HG03025 (cell line): Measurements from ENCODE around the gene GNMT.

Experiments used
- ATAC-seq: cut with Tn5 transposase; IDR thresholded peaks from one replicate; pipeline ENCODE4 v1.9.1; 2021; ENCODE audit warnings: mild to moderate bottlenecking, moderate library complexity; ENCODE audit not compliant: unreplicated experiment, low FRiP score

GNMT gene

DNA sequence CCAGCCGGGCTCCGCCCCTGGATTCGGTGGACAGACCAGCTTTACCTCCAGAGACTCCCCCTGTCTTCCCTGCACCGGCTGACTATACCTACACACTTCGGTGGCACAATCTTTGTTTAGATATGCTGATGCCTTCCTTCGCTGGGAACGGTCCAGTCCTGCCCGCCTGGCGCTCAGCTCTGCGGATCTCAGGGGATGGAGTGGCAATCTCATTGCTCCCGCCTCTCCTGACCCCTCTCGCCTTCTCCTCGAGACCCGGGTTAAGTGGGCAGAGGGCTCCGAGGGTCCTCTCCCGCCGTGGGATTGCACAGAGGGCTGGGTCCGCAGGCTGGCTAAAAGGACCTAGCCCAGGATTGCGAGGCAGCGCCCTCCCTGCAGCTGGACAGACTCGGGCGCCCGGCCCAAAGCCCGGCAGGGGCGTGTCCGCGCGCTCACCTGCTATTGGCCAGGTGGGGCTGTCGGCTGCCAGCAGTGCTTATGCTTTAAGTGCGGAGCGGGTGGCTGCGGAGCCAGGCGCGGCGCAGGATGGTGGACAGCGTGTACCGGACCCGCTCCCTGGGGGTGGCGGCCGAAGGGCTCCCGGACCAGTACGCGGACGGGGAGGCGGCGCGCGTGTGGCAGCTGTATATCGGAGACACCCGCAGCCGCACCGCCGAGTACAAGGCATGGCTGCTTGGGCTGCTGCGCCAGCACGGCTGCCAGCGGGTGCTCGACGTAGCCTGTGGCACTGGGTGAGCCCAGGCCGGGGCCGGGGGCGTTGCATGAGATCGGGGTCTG lies at the start of gene GNMT:
GNMT (plus strand) TSS at position 512 of the 777 bp plus-strand sequence; CDS start at position 526, 14 bp downstream.
- no peak for ATAC-seq

DNA sequence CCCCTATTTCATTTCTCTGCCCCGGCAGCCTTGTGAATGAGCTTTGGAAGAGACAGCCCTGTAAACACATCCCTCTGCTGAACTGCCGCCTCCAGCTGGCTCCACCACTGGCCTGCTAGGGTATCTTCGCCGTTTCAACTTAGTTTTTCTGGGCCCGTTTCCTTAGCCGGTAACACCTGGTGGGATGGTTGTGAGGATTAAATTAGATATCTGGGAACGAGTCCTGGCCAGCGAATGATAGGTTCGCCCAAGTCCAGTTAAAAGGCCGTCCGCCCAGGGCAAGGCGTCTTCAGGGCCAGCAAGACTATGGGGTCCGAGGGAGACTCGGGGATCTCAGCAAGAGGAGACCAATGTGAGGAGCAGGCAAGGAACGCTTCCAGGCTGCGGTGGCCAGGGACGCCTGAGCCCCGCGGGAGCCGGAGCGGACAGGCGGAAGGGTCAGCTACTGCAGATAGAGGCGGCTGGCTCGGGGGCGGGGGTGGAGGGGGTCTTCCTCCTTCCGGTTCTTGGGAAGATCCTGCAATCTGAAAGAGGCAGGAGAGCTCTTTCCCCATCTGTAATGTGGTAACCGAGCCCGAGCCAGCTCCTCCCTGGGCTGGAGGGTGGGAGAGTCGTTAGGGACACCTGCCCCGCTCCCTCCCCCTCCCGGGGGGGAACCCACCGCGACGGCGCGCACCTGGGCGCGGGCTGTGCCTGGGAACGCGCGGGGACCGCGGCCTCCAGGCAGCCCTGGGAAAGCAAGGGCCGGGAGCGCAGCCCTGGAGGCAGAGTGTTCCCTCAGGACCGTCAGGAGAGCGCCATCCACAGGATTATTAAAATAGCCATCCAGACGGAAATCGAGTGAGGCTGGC lies 49.2 kb upstream of the GNMT start:
- no peak for ATAC-seq

DNA sequence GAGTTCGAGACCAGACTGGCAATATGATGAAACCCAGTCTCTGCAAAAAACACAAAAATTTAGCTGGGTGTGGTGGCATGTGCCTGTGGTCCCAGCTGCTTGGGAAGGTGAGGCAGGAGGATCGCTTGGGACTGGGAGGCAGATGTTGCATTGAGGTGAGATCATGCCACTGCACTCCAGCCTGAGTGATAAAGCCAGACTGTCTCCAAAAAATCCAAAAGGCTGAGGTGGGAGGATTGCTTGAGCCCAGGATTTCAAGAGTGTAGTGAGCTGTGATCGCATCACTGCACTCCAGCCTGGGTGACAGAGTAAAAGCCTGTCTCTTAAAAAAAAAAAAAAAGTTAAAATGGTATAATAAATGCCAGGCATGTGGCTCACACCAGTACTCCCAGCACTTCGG lies 46.0 kb upstream of the GNMT start:
- no peak for ATAC-seq

DNA sequence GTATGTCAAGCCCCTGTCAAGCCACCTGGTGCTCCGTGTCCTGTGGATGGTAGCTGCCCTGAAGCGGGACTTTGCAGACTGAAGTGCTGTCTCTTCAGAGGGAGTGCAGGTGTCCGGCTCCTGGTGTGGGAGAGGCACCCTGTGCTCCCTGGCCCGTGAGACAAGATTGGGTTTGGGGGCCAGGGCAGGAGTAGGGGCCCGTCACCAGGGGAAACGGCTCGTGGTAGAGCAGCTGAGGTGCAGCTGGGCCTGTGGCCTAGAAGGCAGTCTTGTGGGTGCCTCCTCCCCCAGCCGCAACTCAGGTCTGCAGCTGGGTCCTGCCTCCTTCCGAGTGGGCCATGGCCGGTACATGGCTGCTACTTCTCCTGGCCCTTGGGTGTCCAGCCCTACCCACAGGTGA lies 44.8 kb upstream of the GNMT start, which contains the start of gene PTCRA:
PTCRA (plus strand) TSS at position 322 of the 400 bp plus-strand sequence; CDS start at position 339, 17 bp downstream.
- ATAC-seq = no peak

DNA sequence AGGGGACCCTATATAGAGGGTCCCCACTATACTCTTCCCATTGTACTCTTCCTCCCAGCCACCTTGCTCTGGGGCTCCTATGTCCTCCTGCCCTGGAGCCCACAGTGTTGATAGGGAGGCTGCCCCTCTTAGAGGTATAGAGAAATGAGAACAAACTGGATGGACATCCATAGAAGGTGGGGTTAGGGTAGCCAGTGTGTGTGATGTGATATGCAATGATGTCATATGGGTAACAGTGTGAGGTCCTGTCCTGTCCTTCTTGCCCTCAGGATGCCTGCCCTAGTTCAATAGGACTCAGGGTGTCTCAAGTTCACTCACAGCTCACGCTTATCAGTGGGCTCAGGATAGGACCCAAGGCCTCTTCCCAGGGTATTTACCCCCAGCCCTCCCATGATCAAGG lies 44.3 kb upstream of the GNMT start:
- ATAC-seq = no peak

DNA sequence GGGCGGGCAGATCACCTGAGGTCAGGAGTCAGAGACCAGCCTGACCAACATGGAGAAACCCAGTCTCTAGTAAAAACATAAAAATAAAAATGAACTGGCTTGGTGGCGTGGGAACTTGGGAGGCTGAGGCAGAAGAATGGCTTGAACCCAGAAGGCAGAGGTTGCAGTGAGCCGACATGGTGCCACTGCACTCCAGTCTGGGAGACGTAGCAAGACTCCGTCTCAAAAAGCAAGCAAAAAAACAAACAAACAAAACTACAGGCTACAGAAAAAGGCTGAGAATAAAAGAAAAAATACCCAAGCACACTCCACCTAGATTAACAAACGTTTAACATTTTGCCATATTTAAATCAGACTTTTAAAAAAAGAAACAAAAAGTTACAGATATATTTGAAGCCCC lies 38.8 kb upstream of the GNMT start:
- no peak for ATAC-seq

DNA sequence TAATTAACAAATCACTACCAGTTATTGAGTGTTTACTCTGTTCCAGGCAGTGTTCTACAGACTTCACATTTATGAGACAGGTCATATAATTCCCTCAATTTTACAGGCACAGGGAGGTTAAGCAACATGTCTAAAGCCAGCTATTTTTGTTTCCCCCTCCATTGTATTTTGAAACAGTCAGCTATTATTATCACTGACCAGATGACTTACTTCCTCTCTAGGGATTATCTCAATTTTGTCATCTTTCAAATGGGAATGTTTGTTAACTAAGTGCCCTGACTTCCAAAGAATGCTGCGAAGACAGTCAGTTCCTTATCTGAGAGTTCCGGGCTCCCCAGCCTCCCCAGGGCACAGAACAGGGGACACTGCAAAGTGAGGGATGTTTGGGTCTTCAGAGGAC lies 36.9 kb upstream of the GNMT start:
- no peak for ATAC-seq

DNA sequence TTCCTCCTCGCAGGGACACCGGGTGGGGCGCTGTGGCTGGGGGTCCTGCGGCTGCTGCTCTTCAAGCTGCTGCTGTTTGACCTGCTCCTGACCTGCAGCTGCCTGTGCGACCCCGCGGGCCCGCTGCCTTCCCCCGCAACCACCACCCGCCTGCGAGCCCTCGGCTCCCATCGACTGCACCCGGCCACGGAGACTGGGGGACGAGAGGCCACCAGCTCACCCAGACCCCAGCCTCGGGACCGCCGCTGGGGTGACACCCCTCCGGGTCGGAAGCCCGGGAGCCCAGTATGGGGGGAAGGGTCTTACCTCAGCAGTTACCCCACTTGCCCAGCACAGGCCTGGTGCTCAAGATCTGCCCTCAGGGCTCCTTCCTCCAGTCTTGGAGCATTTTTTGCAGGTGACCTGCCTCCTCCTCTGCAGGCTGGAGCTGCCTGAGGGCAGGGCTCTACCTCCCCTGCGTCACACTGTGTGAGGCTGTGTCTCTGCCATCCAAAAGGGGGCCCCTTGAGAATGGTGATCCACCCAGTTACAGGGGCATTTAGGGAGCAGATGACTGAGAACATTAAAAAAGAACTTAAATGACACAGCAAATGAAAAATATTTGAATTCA lies 35.2 kb upstream of the GNMT start:
- no peak for ATAC-seq

DNA sequence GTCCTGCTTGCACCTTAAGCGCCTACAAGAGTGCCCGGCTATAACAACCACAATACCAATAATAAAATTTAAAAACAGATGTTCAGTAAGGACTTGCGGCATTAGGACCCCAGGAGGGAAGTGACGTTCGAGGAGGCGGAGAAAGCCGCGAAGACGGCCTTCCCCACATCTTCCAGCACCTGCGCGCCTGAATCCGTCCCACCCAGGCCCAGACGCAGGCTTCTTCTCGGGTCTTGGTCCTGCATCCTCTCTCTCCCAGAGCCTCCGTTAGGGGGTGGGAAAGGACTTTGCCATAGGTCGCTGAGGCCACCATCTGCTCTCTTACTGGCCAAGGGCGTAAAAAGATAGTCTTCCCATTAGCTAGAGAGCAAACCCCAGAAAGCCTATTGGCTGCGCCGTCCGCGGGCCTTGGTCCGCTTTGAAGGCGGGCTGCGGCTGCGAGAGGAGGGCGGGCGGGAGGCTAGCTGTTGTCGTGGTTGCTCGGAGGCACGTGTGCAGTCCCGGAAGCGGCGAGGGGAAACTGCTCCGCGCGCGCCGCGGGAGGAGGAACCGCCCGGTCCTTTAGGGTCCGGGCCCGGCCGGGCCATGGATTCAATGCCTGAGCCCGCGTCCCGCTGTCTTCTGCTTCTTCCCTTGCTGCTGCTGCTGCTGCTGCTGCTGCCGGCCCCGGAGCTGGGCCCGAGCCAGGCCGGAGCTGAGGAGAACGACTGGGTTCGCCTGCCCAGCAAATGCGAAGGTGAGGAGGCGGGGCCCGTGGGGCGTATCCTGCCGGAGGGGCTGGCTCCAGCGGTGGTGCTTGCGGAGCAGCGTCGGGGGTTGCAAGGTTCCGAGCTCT lies 31.4 kb upstream of the GNMT start, which contains the start of gene CNPY3:
CNPY3 (plus strand) TSS at position 495 of the 835 bp plus-strand sequence; CDS start at position 586, 91 bp downstream.
- ATAC-seq = peak; percentile 74

DNA sequence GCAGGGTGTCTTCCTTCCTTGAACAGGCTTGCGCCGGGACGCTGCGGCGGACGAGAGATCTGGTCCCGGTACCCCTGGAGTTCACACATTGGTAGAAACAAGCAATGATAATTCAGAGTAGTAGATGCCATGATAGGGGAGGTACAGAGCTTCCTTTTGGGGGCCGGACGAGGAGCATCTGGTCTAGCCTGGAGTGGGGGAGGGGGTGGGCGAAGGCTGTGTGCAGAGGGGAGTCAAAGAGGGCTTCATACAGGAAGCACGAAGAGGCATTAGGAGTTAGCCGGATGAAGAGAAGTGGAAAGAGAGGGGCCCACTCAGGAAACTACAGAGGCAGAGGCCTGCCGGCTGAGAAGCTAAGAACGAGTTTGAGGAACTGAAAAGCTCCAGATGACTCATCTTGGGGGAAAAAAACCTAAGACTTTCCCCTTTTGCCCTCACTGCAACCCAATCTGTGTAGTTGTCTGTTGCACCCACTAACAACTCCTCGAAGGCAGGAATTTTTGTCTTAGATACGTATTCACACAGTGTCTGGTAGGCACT lies 30.7 kb upstream of the GNMT start:
- peak; percentile 35 for ATAC-seq

DNA sequence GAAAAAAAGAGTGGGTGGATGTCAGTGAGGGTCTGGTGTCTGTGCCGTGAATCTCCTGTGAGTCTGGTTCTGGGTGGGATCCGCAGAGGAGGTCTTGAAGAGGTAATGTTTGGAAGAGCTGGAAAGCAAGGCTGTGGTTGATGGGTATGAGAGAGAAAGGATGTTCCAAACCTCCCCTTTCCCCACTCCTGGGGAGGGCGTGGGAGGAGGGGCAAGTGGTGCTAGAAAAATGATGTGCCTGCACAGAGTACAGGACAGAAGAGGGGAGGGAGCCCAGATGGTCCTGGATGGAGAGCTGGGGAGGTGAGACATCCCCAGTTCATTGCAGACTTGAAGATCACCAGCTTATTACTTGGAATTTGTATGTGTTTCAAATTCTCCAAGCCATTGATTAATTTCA lies 28.1 kb upstream of the GNMT start:
- ATAC-seq = no peak

DNA sequence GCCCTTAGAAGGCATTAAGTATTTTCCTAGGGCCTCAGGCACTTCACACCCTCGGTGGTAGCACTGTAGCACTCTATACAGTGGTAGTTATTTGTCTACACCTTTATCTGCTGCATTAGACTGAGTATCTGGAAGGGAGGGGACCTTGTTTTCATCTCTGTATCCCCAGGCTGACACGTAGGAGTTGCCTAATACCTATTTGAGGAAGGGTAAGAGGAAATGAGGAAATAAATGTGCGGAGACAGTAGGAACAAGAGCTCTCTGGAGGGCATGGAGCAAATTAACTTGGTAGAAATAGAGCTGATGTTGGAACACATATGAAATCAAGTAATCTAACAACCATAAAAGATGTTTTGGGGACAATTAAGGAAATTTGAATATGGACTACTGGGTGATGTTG lies 27.3 kb upstream of the GNMT start:
- ATAC-seq = no peak

DNA sequence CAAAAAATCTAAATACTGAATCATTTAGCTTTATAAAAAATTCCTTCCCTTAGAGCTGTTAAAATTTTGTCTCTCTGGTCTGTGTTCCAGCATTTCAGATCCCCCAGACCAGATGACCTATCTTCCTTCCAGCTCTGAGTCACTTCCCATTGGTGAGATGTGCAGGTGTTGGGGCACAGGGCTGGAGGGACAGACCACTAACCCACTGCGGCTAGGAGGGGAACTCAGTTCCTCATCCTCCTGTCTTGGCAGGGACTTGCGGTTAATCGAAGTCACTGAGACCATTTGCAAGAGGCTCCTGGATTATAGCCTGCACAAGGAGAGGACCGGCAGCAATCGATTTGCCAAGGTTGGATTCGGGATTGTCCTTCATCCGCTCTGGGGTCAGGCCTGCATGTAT lies 25.2 kb upstream of the GNMT start:
- ATAC-seq = no peak

DNA sequence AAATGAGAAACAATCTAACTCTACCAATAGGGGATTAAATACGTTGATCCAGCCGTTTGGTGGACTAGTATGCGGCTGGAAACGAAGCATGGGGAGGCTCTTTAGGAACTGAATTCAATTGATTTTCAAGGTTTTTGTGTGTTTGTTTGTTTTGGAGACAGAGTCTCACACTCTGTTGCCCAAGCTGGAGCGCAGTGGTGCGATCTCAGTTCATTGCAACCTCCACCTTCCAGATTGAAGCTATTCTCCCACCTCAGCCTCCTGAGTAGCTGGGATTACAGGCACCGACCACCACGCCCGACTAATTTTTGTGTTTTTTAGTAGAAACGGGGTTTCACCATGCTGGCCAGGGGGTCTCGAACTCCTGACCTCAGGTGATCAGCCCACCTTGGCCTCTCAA lies 24.2 kb upstream of the GNMT start:
- ATAC-seq = no peak

DNA sequence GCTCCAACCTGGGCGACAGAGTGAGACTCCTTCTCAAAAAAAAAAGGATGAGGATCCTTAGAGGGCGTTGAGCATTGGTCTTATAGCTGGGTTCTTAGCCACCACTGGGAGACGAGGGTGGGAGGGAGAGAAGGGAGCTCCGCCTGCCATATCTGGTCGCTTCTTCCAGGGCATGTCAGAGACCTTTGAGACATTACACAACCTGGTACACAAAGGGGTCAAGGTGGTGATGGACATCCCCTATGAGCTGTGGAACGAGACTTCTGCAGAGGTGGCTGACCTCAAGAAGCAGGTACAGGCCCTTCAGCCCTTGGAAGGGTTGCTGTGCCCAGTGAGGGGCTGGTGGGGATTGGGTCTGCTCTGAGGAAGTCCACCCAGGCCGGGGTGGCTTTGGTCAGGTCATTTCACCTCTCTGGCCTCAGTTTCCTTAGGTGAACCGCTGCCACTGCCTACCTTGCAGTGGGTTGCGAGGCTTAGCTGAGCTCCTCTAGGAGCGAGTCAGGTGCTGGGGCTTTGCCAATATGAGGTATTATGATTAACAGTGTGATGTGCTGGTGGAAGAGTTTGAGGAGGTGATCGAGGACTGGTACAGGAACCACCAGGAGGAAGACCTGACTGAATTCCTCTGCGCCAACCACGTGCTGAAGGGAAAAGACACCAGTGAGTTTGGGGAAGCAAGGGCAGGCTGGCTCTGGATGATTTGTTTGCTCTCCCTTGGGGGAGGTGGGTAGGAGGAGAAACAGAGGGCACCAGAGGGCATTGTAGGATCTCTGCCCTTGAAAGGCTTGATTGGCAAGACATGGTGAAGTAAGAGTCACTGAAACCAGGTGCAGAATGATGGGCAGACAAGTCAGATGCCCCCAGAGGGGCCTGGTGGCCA lies 22.8 kb upstream of the GNMT start:
- no peak for ATAC-seq

DNA sequence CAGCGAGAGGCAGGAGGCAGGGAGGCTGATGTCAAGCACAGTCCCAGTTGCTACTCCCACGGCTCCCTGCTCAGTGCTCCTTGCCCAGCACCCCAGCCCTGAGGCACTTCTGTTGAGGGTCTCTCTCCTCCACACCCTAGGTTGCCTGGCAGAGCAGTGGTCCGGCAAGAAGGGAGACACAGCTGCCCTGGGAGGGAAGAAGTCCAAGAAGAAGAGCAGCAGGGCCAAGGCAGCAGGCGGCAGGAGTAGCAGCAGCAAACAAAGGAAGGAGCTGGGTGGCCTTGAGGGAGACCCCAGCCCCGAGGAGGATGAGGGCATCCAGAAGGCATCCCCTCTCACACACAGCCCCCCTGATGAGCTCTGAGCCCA lies 22.1 kb upstream of the GNMT start:
- ATAC-seq = no peak

DNA sequence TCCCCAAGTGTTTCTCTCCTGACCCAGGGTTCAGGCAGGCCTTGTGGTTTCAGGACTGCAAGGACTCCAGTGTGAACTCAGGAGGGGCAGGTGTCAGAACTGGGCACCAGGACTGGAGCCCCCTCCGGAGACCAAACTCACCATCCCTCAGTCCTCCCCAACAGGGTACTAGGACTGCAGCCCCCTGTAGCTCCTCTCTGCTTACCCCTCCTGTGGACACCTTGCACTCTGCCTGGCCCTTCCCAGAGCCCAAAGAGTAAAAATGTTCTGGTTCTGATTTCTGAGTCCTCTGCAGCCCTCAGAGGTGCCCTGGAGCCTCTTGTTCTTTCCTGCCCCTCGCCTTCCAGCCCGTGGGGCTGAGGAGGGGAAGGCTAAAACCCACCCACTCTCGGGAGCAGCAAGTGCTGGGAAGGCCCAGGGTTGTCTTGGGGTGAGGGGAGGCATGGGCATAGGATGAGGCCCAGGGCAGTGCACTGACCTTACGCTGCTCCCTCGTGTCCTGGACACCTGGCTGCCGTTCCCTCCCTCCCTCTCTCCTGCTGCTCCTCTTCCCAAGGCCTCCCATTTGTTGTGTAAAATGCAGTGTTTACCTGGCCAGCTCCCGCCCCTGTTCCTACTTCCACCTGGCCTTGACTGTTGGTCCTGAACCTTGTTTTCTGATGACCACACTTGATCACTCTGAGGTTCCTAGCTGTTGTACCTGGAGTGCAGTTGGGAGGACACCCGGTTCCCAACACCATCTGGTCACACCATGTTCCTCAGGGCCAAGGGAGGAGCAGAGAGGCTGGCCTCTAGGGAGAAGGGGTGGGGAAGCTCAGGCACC lies 21.4 kb upstream of the GNMT start:
- ATAC-seq = no peak

DNA sequence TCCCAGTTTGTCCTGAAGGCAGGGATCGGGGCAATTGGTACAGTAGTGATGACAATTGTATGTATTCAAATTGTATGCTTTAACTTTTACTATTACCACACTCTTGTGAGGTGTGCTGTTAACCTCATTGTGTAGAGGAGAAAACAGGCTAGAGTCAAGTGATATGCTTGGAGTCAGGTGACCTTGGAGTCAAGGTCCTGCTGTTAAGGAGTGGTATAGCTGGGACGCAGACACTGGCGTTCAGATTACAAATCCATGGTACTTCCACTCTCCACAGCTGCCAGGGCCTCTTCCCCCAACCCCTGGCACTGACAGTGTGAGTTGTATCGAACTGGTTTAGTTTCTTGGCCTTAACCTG lies 20.8 kb upstream of the GNMT start:
- ATAC-seq = no peak
